ENCODE data around the gene THUMPD2. TPM values are rescaled to one million over a fixed set of nuclear protein-coding genes. Genes with fewer than 3 reads are reported as not detected.
A peak's percentile ranks its signal among the peaks of the same experiment; 100 is the strongest.

The THUMPD2 gene, protein sequence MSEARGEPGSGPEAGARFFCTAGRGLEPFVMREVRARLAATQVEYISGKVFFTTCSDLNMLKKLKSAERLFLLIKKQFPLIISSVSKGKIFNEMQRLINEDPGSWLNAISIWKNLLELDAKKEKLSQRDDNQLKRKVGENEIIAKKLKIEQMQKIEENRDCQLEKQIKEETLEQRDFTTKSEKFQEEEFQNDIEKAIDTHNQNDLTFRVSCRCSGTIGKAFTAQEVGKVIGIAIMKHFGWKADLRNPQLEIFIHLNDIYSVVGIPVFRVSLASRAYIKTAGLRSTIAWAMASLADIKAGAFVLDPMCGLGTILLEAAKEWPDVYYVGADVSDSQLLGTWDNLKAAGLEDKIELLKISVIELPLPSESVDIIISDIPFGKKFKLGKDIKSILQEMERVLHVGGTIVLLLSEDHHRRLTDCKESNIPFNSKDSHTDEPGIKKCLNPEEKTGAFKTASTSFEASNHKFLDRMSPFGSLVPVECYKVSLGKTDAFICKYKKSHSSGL
- 1 to 10 TPM; 8.0 to 8.3 TPM for total RNA-seq

DNA sequence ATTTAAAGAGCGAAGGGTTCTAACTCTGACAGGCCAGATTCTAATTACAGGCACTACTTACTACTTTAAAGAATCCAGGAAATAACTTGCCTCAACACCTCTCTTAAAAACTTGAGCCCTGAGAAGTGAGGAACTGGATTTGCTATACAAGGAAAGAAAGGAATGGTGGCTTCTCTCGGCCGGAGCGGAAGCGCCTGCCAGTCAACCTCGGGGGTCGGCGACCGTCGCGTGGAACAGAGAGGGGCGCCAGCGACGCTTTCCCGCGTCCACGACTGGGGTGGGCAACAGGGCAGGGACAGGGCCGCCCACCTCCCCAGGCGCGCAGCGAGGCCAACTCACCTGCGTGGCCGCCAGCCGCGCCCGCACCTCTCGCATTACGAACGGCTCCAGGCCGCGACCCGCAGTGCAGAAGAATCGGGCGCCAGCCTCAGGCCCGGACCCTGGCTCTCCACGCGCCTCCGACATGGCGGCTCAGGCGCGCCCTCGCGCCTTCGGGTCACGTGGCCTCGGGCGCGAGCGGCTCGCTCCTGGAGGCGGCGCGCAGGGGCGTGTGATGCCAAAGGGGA, at the start of gene THUMPD2:
Gene THUMPD2, minus strand, starts transcription at position 484 of the 566 bp plus-strand sequence. Its CDS starts 19 bp downstream, at position 465.
- H3K4me1 ChIP-seq: peaks cover 9% of the 10 kb centered on the region

GRCh38 chr2:39821871-39822270, 42.8 kb upstream of the THUMPD2 start:
- Histone ChIP-seq H3K9me3 (no peaks in the 10 kb centered on the region), H3K27me3 (no peaks in the 10 kb centered on the region), H3K36me3 (no peaks in the 10 kb centered on the region), H3K4me3 (no peak overlapping the region), H3K4me1 (no peaks in the 10 kb centered on the region), H3K27ac (no peak overlapping the region), H3K9ac (ENCODE audit: low read depth in 2 of 2, low read length in 2 of 2) (no peak overlapping the region)
- TF ChIP-seq CTCF (IDR thresholded peaks at IDR 0.05): no peak
- DNase-seq: no peak
- intact Hi-C loops (cut with DNase I): no loop called here

More for the DNA sequence above, at the start of gene THUMPD2:
- DNase-seq: peak; percentile 64
- Histone ChIP-seq H3K9me3 (no peaks in the 10 kb centered on the region), H3K4me3 (peak within 1 kb of the TSS; percentile 91), H3K9ac (ENCODE audit: low read depth in 2 of 2, low read length in 2 of 2) (peak within 1 kb of the TSS; percentile 83 to 93), H3K27ac (peak within 1 kb of the TSS; percentile 71), H3K36me3 (no peaks in the 10 kb centered on the region), H3K27me3 (no peaks in the 10 kb centered on the region)
- no peak for TF ChIP-seq CTCF (IDR thresholded peaks at IDR 0.05)
- intact Hi-C loops (cut with DNase I): no loop called here

DNA sequence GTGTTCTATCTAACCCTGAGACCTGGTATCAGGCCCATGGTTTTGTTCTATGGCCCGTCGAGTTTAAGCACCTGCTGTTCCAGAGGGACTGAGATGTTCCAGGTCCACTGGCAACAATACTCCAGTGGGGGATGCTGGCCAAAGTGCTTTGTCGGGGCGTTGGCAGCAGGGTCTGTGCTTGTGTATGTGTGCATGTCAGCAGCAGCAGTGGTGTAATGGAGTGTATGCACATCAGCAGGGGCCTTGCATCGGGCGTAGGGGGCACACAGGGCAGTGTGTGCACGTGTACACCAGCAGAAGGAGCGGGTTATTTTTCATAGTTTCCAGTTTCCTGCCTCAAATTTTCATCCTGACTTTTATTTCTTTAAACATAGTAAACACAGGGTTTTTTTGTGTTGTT, 37.8 kb upstream of the THUMPD2 start:
- DNase-seq: no peak
- Histone ChIP-seq H3K4me1 (no peaks in the 10 kb centered on the region), H3K4me3 (no peak overlapping the region), H3K9me3 (no peaks in the 10 kb centered on the region), H3K9ac (ENCODE audit: low read depth in 2 of 2, low read length in 2 of 2) (no peak overlapping the region), H3K36me3 (no peaks in the 10 kb centered on the region), H3K27me3 (no peaks in the 10 kb centered on the region), H3K27ac (no peak overlapping the region)
- intact Hi-C loops (cut with DNase I): no loop called here
- no peak for TF ChIP-seq CTCF (IDR thresholded peaks at IDR 0.05)

DNA sequence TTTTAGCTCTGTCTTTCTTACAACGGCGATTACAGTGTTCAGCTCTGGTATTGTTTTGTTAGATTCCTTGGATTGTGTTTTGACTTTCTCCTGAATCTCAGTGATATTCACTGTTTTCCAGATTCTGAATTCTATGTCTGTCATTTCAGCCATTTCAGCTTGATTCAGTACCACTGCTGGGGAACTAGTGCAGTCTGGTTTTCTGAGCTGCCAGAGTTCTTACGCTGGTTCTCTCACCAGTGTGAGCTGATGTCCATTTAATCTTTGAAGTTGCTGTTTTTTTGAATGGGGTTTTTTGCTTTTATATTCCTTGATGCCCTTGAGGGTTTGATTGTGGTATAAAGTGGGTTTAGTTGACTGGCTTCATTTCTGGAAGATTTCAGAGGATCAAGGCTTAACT, 37.4 kb upstream of the THUMPD2 start:
- DNase-seq: no peak
- no peaks in the 10 kb centered on the region for H3K36me3 ChIP-seq

More for the DNA sequence above, 37.4 kb upstream of the THUMPD2 start:
- Histone ChIP-seq H3K9ac (ENCODE audit: low read depth in 2 of 2, low read length in 2 of 2) (no peak overlapping the region), H3K27ac (no peak overlapping the region), H3K4me3 (no peak overlapping the region), H3K4me1 (no peaks in the 10 kb centered on the region), H3K9me3 (no peaks in the 10 kb centered on the region), H3K27me3 (no peaks in the 10 kb centered on the region)
- TF ChIP-seq CTCF (IDR thresholded peaks at IDR 0.05): no peak
- intact Hi-C loops (cut with DNase I): no loop called here

Measured in colonic mucosa (tissue), 4 donors.